ENCODE measurements around the gene F5.
A peak's percentile ranks its signal among the peaks of the same experiment; 100 is the strongest.

F5 gene

GRCh38 chr1:169586395-169587255 is at the start of gene F5:
Gene F5 (minus strand): TSS chr1:169586481. CDS start chr1:169586386, 95 bp downstream.
- peak; percentile 45 to 50 for DNase-seq (ENCODE audit: low read depth in 1 of 2, low spot score in 1 of 2)

GRCh38 chr1:169634877-169635276 is 48.6 kb upstream of the F5 start:
- DNase-seq (ENCODE audit: low read depth in 1 of 2, low spot score in 1 of 2) = no peak

- DNase-seq (ENCODE audit: low read depth in 1 of 2, low spot score in 1 of 2) = no peak
Measured at GRCh38 chr1:169634145-169634544, 47.9 kb upstream of the F5 start.

- DNase-seq (ENCODE audit: low read depth in 1 of 2, low spot score in 1 of 2) = no peak
Measured at GRCh38 chr1:169631249-169631648, 45.0 kb upstream of the F5 start.

- DNase-seq (ENCODE audit: low read depth in 1 of 2, low spot score in 1 of 2) = no peak
Measured at GRCh38 chr1:169630006-169630405, 43.7 kb upstream of the F5 start, which contains the start of gene SELP. Gene SELP (minus strand): TSS chr1:169630124. CDS start chr1:169630074, 50 bp downstream.

GRCh38 chr1:169624912-169625311 is 38.6 kb upstream of the F5 start:
- DNase-seq (ENCODE audit: low read depth in 1 of 2, low spot score in 1 of 2) = no peak

GRCh38 chr1:169624122-169624521 is 37.8 kb upstream of the F5 start:
- DNase-seq (ENCODE audit: low read depth in 1 of 2, low spot score in 1 of 2) = no peak

GRCh38 chr1:169623132-169623926 is 37.0 kb upstream of the F5 start:
- no peak for DNase-seq (ENCODE audit: low read depth in 1 of 2, low spot score in 1 of 2)

- DNase-seq (ENCODE audit: low read depth in 1 of 2, low spot score in 1 of 2) = no peak
Measured at GRCh38 chr1:169620565-169620964, 34.3 kb upstream of the F5 start.

GRCh38 chr1:169618367-169618766 is 32.1 kb upstream of the F5 start:
- no peak for DNase-seq (ENCODE audit: low read depth in 1 of 2, low spot score in 1 of 2)

- no peak for DNase-seq (ENCODE audit: low read depth in 1 of 2, low spot score in 1 of 2)
Measured at GRCh38 chr1:169615803-169616202, 29.5 kb upstream of the F5 start.

- no peak for DNase-seq (ENCODE audit: low read depth in 1 of 2, low spot score in 1 of 2)
Measured at GRCh38 chr1:169610858-169611257, 24.6 kb upstream of the F5 start.

- no peak for DNase-seq (ENCODE audit: low read depth in 1 of 2, low spot score in 1 of 2)
Measured at GRCh38 chr1:169610108-169610507, 23.8 kb upstream of the F5 start.

GRCh38 chr1:169608226-169608625 is 21.9 kb upstream of the F5 start:
- DNase-seq (ENCODE audit: low read depth in 1 of 2, low spot score in 1 of 2) = no peak

- DNase-seq (ENCODE audit: low read depth in 1 of 2, low spot score in 1 of 2) = peak in 1 of 2 donors; percentile 4
Measured at GRCh38 chr1:169604781-169605560, 18.7 kb upstream of the F5 start.

GRCh38 chr1:169601096-169601881 is 15.0 kb upstream of the F5 start:
- DNase-seq (ENCODE audit: low read depth in 1 of 2, low spot score in 1 of 2) = no peak

- no peak for DNase-seq (ENCODE audit: low read depth in 1 of 2, low spot score in 1 of 2)
Measured at GRCh38 chr1:169595764-169596711, 9.8 kb upstream of the F5 start.

- no peak for DNase-seq (ENCODE audit: low read depth in 1 of 2, low spot score in 1 of 2)
Measured at GRCh38 chr1:169594391-169594790, 8.1 kb upstream of the F5 start.

- DNase-seq (ENCODE audit: low read depth in 1 of 2, low spot score in 1 of 2) = no peak
Measured at GRCh38 chr1:169590932-169591331, 4.7 kb upstream of the F5 start.
